Epithelial cell of esophagus (primary cell): ENCODE data around the gene OR13C4.
"Not testable (repeated sequence)": the region's sequence is repeated elsewhere in the genome, so short reads cannot be mapped to it uniquely, and the experiment has no call there.

ENCODE experiments used
- DNase-seq: peaks from one replicate; pipeline ENCODE4 v3.0.0; 2010; ENCODE audit warnings: low read depth
- H3K4me3 ChIP-seq: 2 replicates; pipeline ENCODE4 v1.5.1; 2011; ENCODE audit warnings: mild to moderate bottlenecking, low read length, control low read depth
- TF ChIP-seq, protein P1 (sequence below): IDR thresholded peaks from 2 replicates; pipeline ENCODE4 v1.5.1; 2011; ENCODE audit warnings: low read depth, mild to moderate bottlenecking, low read length, control low read depth, inconsistent platforms; ENCODE audit not compliant: insufficient read depth; ENCODE audit errors: missing control alignments

OR13C4 gene

DNA sequence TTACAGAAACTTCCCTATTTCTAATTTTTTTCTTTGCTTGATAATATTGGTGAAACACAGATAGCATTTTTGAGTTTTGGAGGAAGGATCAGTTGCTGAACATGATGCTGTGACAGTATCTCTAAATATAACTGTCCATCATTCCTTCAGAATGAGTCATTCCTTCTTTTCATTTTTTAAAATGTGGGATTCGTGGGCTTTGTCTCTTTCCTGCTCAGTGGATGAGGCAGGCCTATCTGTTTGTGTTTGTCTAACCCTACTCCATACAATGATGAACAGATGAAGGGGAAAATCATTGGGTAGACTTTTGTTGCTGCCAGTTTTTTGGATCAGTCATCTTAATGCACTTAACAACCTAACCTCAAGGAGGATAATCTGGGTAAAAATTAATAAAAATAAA lies 26.3 kb upstream of the OR13C4 start:
- TF ChIP-seq, protein P1, sequence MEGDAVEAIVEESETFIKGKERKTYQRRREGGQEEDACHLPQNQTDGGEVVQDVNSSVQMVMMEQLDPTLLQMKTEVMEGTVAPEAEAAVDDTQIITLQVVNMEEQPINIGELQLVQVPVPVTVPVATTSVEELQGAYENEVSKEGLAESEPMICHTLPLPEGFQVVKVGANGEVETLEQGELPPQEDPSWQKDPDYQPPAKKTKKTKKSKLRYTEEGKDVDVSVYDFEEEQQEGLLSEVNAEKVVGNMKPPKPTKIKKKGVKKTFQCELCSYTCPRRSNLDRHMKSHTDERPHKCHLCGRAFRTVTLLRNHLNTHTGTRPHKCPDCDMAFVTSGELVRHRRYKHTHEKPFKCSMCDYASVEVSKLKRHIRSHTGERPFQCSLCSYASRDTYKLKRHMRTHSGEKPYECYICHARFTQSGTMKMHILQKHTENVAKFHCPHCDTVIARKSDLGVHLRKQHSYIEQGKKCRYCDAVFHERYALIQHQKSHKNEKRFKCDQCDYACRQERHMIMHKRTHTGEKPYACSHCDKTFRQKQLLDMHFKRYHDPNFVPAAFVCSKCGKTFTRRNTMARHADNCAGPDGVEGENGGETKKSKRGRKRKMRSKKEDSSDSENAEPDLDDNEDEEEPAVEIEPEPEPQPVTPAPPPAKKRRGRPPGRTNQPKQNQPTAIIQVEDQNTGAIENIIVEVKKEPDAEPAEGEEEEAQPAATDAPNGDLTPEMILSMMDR, result no peak
- no peak overlapping the region for H3K4me3 ChIP-seq
- DNase-seq, result no peak

DNA sequence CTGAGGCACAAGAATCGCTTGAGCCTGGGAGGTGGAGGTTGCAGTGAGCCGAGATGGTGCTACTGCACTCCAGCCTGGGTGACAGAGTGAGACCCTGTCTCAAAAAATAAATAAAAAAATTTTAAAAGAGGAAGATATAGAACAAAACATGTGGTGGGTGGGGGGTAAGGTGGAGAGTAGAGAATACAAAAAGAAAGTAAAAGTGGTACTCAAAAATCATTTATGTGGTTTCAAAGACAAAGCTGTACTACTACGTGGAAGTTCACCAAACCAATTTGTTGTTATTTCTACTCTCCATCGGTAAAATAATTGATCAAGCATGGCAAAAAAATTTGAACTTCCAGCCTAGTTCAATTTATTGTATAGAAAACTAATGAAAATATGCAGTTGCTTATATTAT lies 17.6 kb upstream of the OR13C4 start:
- no peak overlapping the region for H3K4me3 ChIP-seq
- TF ChIP-seq, protein P1, result no peak
- no peak for DNase-seq

DNA sequence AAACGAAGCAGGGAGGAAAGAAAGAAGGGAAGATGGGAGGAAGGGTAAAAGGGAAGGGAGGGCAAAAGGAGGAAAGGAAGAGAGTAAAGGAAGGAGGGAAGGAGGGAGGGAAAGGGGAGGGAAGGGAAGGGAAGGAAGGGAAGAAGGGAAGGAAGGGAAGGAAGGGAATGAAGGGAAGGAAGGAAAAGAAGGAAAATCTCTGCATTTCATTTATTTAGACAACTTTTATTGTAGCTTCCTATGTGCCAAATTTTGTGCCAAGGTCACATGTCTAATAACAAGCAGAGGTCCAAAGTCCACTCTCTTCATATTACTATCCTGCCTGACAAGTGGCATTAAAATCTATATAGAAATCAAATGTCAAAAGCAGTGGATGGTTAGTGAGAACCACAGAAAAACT lies 12.3 kb upstream of the OR13C4 start:
- H3K4me3 ChIP-seq, result no peak overlapping the region
- TF ChIP-seq, protein P1, result no peak

DNA sequence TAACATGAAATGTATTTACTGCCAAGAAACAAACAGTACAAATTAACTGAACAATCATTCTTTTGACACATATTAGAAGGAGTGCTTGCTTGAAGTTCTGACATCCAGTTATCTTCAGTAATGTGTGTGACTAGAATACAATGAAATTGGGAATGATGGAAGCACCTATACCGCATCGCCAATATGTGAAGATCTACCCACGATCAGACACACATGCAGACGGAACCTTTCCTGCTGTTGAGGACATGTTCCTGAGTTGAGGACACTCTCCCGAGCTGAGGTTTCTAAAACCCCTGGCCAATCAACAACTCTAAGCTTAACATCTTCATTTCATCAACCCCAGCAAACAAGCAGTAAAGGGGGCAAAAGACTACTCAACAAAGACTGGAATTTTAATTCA lies 9.7 kb upstream of the OR13C4 start, which contains the start of gene OR13C3:
Gene OR13C3 (minus strand): TSS at position 101 of the 400 bp plus-strand sequence. CDS start 133 bp downstream, outside the sequence.
- H3K4me3 ChIP-seq, result no peak within 1 kb of the TSS
- TF ChIP-seq, protein P1, result no peak
- no peak for DNase-seq

More for the DNA sequence above, 12.3 kb upstream of the OR13C4 start:
- DNase-seq, result no peak

DNA sequence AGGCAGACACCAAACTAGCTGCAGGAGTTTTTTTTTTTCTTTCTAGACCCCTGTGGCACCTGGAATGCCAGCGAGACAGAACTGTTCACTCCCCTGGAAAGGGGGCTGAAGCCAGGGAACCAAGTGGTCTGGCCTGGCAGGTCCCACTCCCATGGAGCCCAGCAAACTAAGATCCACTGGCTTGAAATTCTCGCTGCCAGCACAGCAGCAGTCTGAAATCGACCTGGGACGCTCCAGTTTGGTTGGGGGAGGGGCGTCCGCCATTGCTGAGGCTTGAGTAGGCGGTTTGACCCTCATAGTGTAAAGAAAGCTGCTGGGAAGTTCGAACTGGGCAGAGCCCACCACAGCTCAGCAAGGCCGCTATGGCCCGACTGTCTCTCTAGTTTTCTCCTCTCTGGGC lies 6.8 kb downstream of the OR13C4 start:
- not testable (repeated sequence) for DNase-seq, H3K4me3 ChIP-seq

DNA sequence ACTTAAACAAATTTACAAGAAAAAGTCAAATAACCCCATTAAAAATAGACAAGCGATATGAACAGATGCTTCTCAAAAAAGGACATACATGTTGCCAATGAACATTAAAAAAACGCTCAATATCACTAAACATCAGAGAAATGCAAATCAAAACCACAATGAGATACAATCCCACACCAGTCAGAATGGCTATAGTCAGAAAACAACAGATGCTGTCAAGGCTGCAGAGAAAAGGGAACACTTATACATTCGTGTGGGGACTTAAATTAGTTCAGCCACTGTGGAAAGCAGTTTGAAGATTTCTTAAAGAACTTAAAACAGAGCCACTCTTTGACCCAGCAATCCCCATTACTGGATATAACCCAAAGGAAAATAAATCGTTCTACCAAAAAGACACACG lies 12.1 kb downstream of the OR13C4 start:
- TF ChIP-seq, protein P1, result no peak
- no peak for DNase-seq
- no peak overlapping the region for H3K4me3 ChIP-seq

DNA sequence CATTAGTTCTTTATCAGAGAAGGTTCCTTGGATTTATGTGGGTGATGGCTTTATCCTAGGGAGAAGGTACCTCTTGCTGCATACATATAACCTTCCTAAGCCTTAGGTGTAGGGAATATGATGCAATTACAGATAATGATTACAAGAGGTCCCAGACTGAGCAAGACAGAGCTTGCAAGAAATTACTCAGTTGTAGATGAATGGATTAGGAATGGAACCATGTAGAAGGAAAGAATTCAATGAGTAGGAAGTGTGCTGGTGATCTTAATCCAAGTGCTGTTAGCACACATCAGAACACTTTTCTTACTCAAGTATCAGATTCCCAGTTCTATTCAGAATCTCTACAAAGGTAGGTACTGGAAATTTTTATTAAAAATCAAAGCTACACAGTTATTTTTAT lies 20.4 kb downstream of the OR13C4 start:
- TF ChIP-seq, protein P1, result no peak
- no peak overlapping the region for H3K4me3 ChIP-seq
- DNase-seq, result peak; percentile 93
